Lower leg skin (tissue), 3 donors: Measurements from ENCODE around the gene OLIG2.

Experiments used
- CTCF ChIP-seq, 3 donors: fragments of 450-650 bp; IDR thresholded peaks; one replicate each; pipeline ENCODE4 v1.5.1; 2016; ENCODE audit warnings: antibody characterized with exemption in 3 of 3, mild to moderate bottlenecking in 3 of 3, moderate library complexity in 2 of 3
- POLR2A ChIP-seq, 2 donors: fragments of 450-650 bp; IDR thresholded peaks; one replicate each; pipeline ENCODE4 v1.6.1; 2016 to 2017; ENCODE audit warnings: antibody characterized with exemption in 2 of 2, mild to moderate bottlenecking in 1 of 2, moderate library complexity in 1 of 2

DNA sequence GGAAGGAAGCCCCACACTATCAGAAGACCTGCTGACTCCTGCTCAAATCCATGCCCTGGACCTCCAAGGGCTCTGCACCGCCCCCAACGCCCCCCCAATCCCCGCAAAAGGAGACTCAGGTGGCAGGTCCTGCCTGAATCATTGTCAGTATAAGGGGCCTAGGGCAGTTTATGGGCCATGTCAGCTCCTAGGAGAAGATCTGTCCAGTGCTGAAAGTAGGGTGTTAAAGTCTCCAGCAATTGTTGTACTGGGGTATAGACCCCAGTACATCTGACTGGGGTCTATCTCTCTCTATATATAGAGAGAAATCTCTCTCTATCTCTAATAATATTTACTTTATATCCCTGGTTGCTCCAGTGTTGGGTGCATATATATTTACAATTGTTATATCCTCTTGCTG lies 12.1 kb upstream of the OLIG2 start:
- TF ChIP-seq CTCF (IDR thresholded peaks at IDR 0.05): no peak
- TF ChIP-seq POLR2A (IDR thresholded peaks at IDR 0.05): no peak
